Uterus (tissue), 4 donors: ENCODE measurements around the gene APOBEC3F. TPM values are rescaled to one million over a fixed set of nuclear protein-coding genes. Genes with fewer than 3 reads are reported as not detected.

Experiments used
- DNase-seq, 2 donors: peaks; one replicate each; pipeline ENCODE4 v3.0.0-alpha.2; 2019 to 2020
- H3K27ac ChIP-seq, 2 donors: fragments of 200-600 bp; sonication (generic); 1 replicate in 1 of 2; 2 replicates in 1 of 2; pipeline ENCODE4 v1.5.1; 2016 to 2018
- H3K27me3 ChIP-seq, 2 donors: fragments of 200-600 bp; sonication (generic); one replicate each; pipeline ENCODE4 v1.5.1; 2018 to 2019; ENCODE audit warnings: control low read depth in 1 of 2
- H3K36me3 ChIP-seq, 2 donors: fragments of 200-600 bp; sonication (generic); one replicate each; pipeline ENCODE4 v1.5.1; 2019; ENCODE audit warnings: control low read depth in 1 of 2
- H3K4me1 ChIP-seq, 2 donors: fragments of 200-600 bp; sonication (generic); one replicate each; pipeline ENCODE4 v1.5.1; 2018 to 2019; ENCODE audit warnings: control low read depth in 1 of 2
- H3K4me3 ChIP-seq, 2 donors: fragments of 200-600 bp; sonication (generic); 1 replicate in 1 of 2; 2 replicates in 1 of 2; pipeline ENCODE4 v1.5.1; 2018 to 2019; ENCODE audit warnings: mild to moderate bottlenecking in 1 of 2
- H3K9me3 ChIP-seq, 2 donors: fragments of 200-600 bp; sonication (generic); one replicate each; pipeline ENCODE4 v1.5.1; 2019; ENCODE audit warnings: control low read depth in 1 of 2
- CTCF ChIP-seq, 4 experiments: fragments of 200-600 bp in 2 of 4; fragments of 450-650 bp in 2 of 4; sonication (generic) in 2 of 4; IDR thresholded peaks; one replicate each; pipeline ENCODE4 v1.5.1; 2016 to 2019; ENCODE audit warnings: antibody characterized with exemption in 4 of 4, mild to moderate bottlenecking in 2 of 4, moderate library complexity in 1 of 4
- POLR2A ChIP-seq, 2 donors: fragments of 450-650 bp; IDR thresholded peaks; one replicate each; pipeline ENCODE4 v1.6.1; 2016; ENCODE audit warnings: antibody characterized with exemption in 2 of 2, mild to moderate bottlenecking in 1 of 2, moderate library complexity in 1 of 2
- intact Hi-C: fragments of 100-400 bp; cut with DNase I; formaldehyde crosslinking; loops from one replicate; pipeline ENCODE4 v1.15.1; 2023; ENCODE audit warnings: low total_unique reads
- total RNA-seq, 4 donors: library from RNA; depleted of rRNA in 3 of 4; stranded (reverse); fragments of >200 nt in 3 of 4; gene quantifications; one replicate each; pipeline versions ENCODE4 v1.1.0 to v1.2.4, GENCODE V29; 2014 to 2023
- donor health status: DM: yes; HTN: yes; CAD: no.

APOBEC3F gene
- total RNA-seq, 4 donors from 2014 or later: 1.2 to 26.6 (median 4.2) TPM; not detected in 1

DNA sequence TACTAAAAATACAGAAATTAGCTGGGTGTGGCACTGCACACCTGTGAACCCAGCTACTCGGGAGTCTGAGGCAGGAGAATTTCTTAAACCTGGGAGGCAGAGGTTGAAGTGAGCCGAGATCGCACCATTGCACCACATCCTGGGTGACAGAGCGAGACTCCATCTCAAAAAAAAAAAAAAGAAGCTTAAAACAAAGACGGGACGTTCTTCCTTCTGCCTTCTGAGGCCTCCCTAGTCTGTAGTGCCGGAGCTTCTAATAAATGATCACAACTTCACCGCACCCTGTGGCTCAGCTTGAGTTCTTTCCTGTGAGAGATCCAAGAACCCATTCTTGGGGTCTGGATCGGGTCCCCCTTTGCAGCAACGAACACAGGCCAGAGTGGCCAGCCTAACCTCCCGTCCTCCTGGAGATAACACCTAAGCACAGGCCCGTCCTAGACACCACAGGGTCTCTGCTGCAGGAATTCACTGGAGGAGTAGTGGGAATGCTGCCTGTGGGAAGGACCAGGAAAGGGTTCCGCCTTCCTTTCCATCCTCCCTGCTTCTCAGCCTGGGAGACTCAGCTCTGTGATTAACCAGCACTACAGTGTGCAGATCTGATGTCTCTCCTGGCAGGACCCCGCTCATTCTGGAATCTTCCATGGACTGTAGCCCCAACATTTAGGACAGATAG is 54.2 kb downstream of the APOBEC3F start:
- intact Hi-C loops: no loop called here
- no peak overlapping the region for H3K27ac ChIP-seq
- H3K4me3 ChIP-seq: no peak overlapping the region
- no peaks in the 10 kb centered on the region for H3K36me3 ChIP-seq
- no peaks in the 10 kb centered on the region for H3K4me1 ChIP-seq
- no peaks in the 10 kb centered on the region for H3K9me3 ChIP-seq
- no peak for TF ChIP-seq CTCF (IDR thresholded peaks at IDR 0.05)
- no peak for TF ChIP-seq POLR2A (IDR thresholded peaks at IDR 0.05)
- H3K27me3 ChIP-seq: no peaks in the 10 kb centered on the region
- no peak for DNase-seq

DNA sequence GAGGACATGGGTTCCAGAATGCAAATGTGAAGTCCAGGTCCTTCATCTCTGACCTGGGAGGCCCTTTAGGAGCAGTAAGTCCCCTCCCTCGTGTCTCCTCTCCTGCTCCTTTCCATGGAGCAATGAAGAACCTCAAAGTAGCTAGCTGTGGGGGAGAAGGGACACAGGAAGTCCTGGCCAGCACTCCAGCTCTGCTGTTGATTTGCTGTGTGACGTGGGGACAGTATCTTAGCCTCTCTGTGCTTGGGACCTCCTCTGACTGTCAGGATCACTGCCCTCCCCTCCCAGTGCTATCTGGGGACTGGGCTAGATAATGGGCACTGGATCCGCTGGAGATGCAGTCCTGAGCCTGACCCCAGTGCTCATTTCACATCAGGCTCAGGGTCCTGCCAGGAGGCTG is 55.3 kb downstream of the APOBEC3F start:
- Histone ChIP-seq H3K27ac (no peak overlapping the region), H3K4me3 (no peak overlapping the region), H3K9me3 (no peaks in the 10 kb centered on the region), H3K27me3 (no peaks in the 10 kb centered on the region), H3K36me3 (no peaks in the 10 kb centered on the region), H3K4me1 (no peaks in the 10 kb centered on the region)
- DNase-seq: no peak
- TF ChIP-seq CTCF (IDR thresholded peaks at IDR 0.05): no peak
- no peak for TF ChIP-seq POLR2A (IDR thresholded peaks at IDR 0.05)
- intact Hi-C loops: no loop called here

- intact Hi-C loops: no loop called here
- Histone ChIP-seq H3K27ac (peak within 1 kb of the TSS; percentile 17 to 44), H3K36me3 (no peaks in the 10 kb centered on the region), H3K4me1 (no peaks in the 10 kb centered on the region), H3K4me3 (no peak within 1 kb of the TSS), H3K27me3 (no peaks in the 10 kb centered on the region), H3K9me3 (no peaks in the 10 kb centered on the region)
- DNase-seq: peak in 1 of 2 donors; percentile 35
- TF ChIP-seq CTCF (IDR thresholded peaks at IDR 0.05): no peak
- TF ChIP-seq POLR2A (IDR thresholded peaks at IDR 0.05): no peak
Measured at GRCh38 chr22:39097098-39098020, 56.7 kb downstream of the APOBEC3F start, which contains the start of gene APOBEC3H. Gene APOBEC3H, plus strand, starts transcription at chr22:39097244. Its CDS starts 3,035 bp downstream, at chr22:39100279.

GRCh38 chr22:39098026-39098425 is 57.4 kb downstream of the APOBEC3F start:
- H3K4me3 ChIP-seq: no peak overlapping the region
- H3K9me3 ChIP-seq: no peaks in the 10 kb centered on the region
- intact Hi-C loops: no loop called here
- no peaks in the 10 kb centered on the region for H3K27me3 ChIP-seq
- TF ChIP-seq POLR2A (IDR thresholded peaks at IDR 0.05) (no peak), CTCF (IDR thresholded peaks at IDR 0.05) (no peak)
- no peak for DNase-seq
- H3K36me3 ChIP-seq: no peaks in the 10 kb centered on the region
- H3K4me1 ChIP-seq: no peaks in the 10 kb centered on the region
- H3K27ac ChIP-seq: no peak overlapping the region

DNA sequence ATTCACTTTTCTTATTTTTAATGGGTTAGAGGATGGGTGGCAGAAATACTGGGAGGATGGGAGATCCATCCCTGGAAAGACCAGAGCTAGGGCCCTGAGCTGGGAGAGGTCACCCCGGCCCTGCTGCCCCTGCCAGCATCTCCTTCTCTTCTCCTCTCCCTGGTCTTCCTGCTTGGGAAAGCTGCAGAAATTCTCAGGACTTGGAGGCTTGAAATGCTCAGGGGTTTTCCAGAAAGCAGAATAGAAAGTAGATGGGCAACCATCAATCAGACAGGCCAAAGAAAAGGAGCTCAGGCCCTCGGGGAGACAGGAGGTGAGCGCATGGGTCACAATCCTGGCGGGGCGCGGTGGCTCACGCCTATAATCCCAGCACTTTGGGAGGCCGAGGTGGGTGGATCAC is 57.9 kb downstream of the APOBEC3F start:
- H3K4me1 ChIP-seq: no peaks in the 10 kb centered on the region
- TF ChIP-seq CTCF (IDR thresholded peaks at IDR 0.05) (no peak), POLR2A (IDR thresholded peaks at IDR 0.05) (no peak)
- no peaks in the 10 kb centered on the region for H3K27me3 ChIP-seq
- intact Hi-C loops: no loop called here
- no peak overlapping the region for H3K27ac ChIP-seq
- DNase-seq: no peak
- H3K9me3 ChIP-seq: no peaks in the 10 kb centered on the region
- no peak overlapping the region for H3K4me3 ChIP-seq
- H3K36me3 ChIP-seq: no peaks in the 10 kb centered on the region
